Mesenchymal stem cell (in vitro differentiated cells and primary cell): ENCODE measurements around the gene AP3S2.

Experiments used
- DNase-seq: peaks from one replicate; pipeline ENCODE4 v3.0.0-alpha.2; 2013
- H2AFZ ChIP-seq: one replicate; pipeline ENCODE4 v1.6.1; 2013; ENCODE audit warnings: low read depth, mild to moderate bottlenecking, control low read depth, inconsistent platforms, low read length, moderate library complexity
- H2AK5ac ChIP-seq: 2 replicates; pipeline ENCODE4 v1.6.1; 2013; ENCODE audit warnings: low read length, moderate library complexity, mild to moderate bottlenecking, inconsistent platforms; ENCODE audit not compliant: severe bottlenecking
- H2BK120ac ChIP-seq: one replicate; pipeline ENCODE4 v1.6.1; 2013; ENCODE audit warnings: low read depth, mild to moderate bottlenecking, inconsistent platforms, low read length, moderate library complexity
- H2BK12ac ChIP-seq, 2 experiments: one replicate each; pipeline ENCODE4 v1.6.1; 2013; ENCODE audit warnings: inconsistent platforms in 2 of 2, low read length in 2 of 2, mild to moderate bottlenecking in 2 of 2, moderate library complexity in 2 of 2, control low read depth in 1 of 2
- H2BK15ac ChIP-seq: one replicate; pipeline ENCODE4 v1.6.1; 2013; ENCODE audit warnings: mild to moderate bottlenecking, low read depth, inconsistent platforms; ENCODE audit not compliant: poor library complexity, severe bottlenecking
- H2BK5ac ChIP-seq: 2 replicates; pipeline ENCODE4 v1.6.1; 2013; ENCODE audit warnings: low read depth, mild to moderate bottlenecking, low read length, control low read depth, inconsistent platforms; ENCODE audit not compliant: poor library complexity, severe bottlenecking
- H3K14ac ChIP-seq, 2 experiments: one replicate each; pipeline ENCODE4 v1.6.1; 2013; ENCODE audit warnings: inconsistent platforms in 2 of 2, low read length in 2 of 2, control low read depth in 1 of 2, mild to moderate bottlenecking in 1 of 2, moderate library complexity in 1 of 2
- H3K18ac ChIP-seq, 2 experiments: one replicate each; pipeline ENCODE4 v1.6.1; 2013; ENCODE audit warnings: inconsistent platforms in 2 of 2, low read length in 2 of 2, control low read depth in 1 of 2, low read depth in 1 of 2, mild to moderate bottlenecking in 1 of 2
- H3K23ac ChIP-seq, 2 experiments: one replicate each; pipeline ENCODE4 v1.6.1; 2013; ENCODE audit warnings: inconsistent platforms in 2 of 2, low read length in 2 of 2, mild to moderate bottlenecking in 2 of 2, moderate library complexity in 2 of 2, control low read depth in 1 of 2
- H3K27ac ChIP-seq: 2 replicates; pipeline ENCODE4 v1.5.1; 2013; ENCODE audit warnings: mild to moderate bottlenecking, moderate library complexity, low read length, control low read depth, inconsistent platforms; ENCODE audit not compliant: poor library complexity, severe bottlenecking
- H3K27me3 ChIP-seq, 2 experiments: 2 replicates each; pipeline versions ENCODE4 v1.6.1 to v1.7.0; 2013; ENCODE audit warnings: low read length in 2 of 2, mild to moderate bottlenecking in 2 of 2, moderate library complexity in 2 of 2, control low read depth in 1 of 2, inconsistent platforms in 1 of 2; ENCODE audit not compliant: control insufficient read depth in 1 of 2, insufficient read depth in 1 of 2
- H3K36me3 ChIP-seq, 2 experiments: 2 replicates each; pipeline versions ENCODE4 v1.6.1 to v1.7.0; 2013; ENCODE audit warnings: low read length in 2 of 2, control low read depth in 1 of 2, inconsistent platforms in 1 of 2, low read depth in 1 of 2, mild to moderate bottlenecking in 1 of 2; ENCODE audit not compliant: insufficient read depth in 2 of 2, control insufficient read depth in 1 of 2
- H3K4ac ChIP-seq, 2 experiments: one replicate each; pipeline ENCODE4 v1.6.1; 2013; ENCODE audit warnings: inconsistent platforms in 2 of 2, low read length in 2 of 2, mild to moderate bottlenecking in 2 of 2, moderate library complexity in 2 of 2, control low read depth in 1 of 2, low read depth in 1 of 2
- H3K4me1 ChIP-seq: 2 replicates; pipeline ENCODE4 v1.6.1; 2013; ENCODE audit warnings: low read depth, low read length, control low read depth; ENCODE audit not compliant: control insufficient read depth, insufficient read depth
- H3K4me2 ChIP-seq: 2 replicates; pipeline ENCODE4 v1.6.1; 2013; ENCODE audit warnings: low read length, mild to moderate bottlenecking, inconsistent platforms; ENCODE audit not compliant: poor library complexity, severe bottlenecking
- H3K4me3 ChIP-seq, 2 experiments: 2 replicates each; pipeline versions ENCODE4 v1.5.1 to v1.7.0; 2013; ENCODE audit warnings: low read length in 2 of 2, mild to moderate bottlenecking in 2 of 2, control low read depth in 1 of 2, low read depth in 1 of 2; ENCODE audit not compliant: insufficient read depth in 1 of 2
- H3K79me1 ChIP-seq: replicated peaks from 2 replicates; pipeline ENCODE4 v1.6.1; 2013; ENCODE audit warnings: mild to moderate bottlenecking, control low read depth, low read length, inconsistent platforms; ENCODE audit not compliant: poor library complexity, severe bottlenecking
- H3K9ac ChIP-seq: 2 replicates; pipeline ENCODE4 v1.7.0; 2013; ENCODE audit warnings: mild to moderate bottlenecking, low read length, moderate library complexity
- H3K9me3 ChIP-seq: 2 replicates; pipeline ENCODE4 v1.7.0; 2013; ENCODE audit warnings: mild to moderate bottlenecking, low read length; ENCODE audit not compliant: control insufficient read depth
- H4K8ac ChIP-seq: one replicate; pipeline ENCODE4 v1.6.1; 2013; ENCODE audit warnings: inconsistent platforms, mild to moderate bottlenecking, low read length, moderate library complexity
- H4K91ac ChIP-seq: one replicate; pipeline ENCODE4 v1.6.1; 2013; ENCODE audit warnings: mild to moderate bottlenecking, low read length, inconsistent platforms
- WGBS: methylation state at CpG from one replicate; pipeline ENCODE4 v1.1.7; 2013; ENCODE audit warnings: mixed read lengths; 5-methylcytosine and 5-hydroxymethylcytosine counted together

AP3S2 gene

GRCh38 chr15:89852342-89852995, 41.3 kb downstream of the AP3S2 start:
- Histone ChIP-seq H3K27me3 (no peaks in the 10 kb centered on the region), H3K4me1 (peaks cover 4% of the 10 kb centered on the region), H3K14ac (no peak overlapping the region), H3K4me2 (no peak overlapping the region), H2AK5ac (no peak overlapping the region), H3K4ac (no peak overlapping the region), H2BK15ac (no peak overlapping the region), H3K4me3 (no peak overlapping the region), H3K27ac (no peak overlapping the region), H2BK5ac (no peak overlapping the region), H2AFZ (no peak overlapping the region), H3K23ac (no peak overlapping the region), H4K8ac (no peak overlapping the region), H3K79me1 (peaks cover 4% of the 10 kb centered on the region), H3K36me3 (peaks cover 5 to 22% of the 10 kb centered on the region in 2 experiments), H3K9me3 (no peaks in the 10 kb centered on the region), H3K18ac (no peak overlapping the region), H4K91ac (no peak overlapping the region), H2BK120ac (no peak overlapping the region), H3K9ac (no peak overlapping the region), H2BK12ac (no peak overlapping the region)
- over 99% methylated on average over 3 of the region's 3 CpGs for WGBS
- no peak for DNase-seq

GRCh38 chr15:89851673-89852341, 42.0 kb downstream of the AP3S2 start:
- Histone ChIP-seq H2BK5ac (no peak overlapping the region), H2BK15ac (no peak overlapping the region), H4K91ac (no peak overlapping the region), H3K27ac (no peak overlapping the region), H3K4me1 (peaks cover 2% of the 10 kb centered on the region), H2AK5ac (no peak overlapping the region), H4K8ac (no peak overlapping the region), H3K36me3 (peaks cover 5 to 17% of the 10 kb centered on the region in 2 experiments), H3K14ac (no peak overlapping the region), H2BK12ac (no peak overlapping the region), H2BK120ac (no peak overlapping the region), H2AFZ (no peak overlapping the region), H3K23ac (no peak overlapping the region), H3K79me1 (peaks cover 4% of the 10 kb centered on the region), H3K18ac (no peak overlapping the region), H3K4me3 (no peak overlapping the region), H3K4ac (no peak overlapping the region), H3K27me3 (no peaks in the 10 kb centered on the region), H3K4me2 (no peak overlapping the region), H3K9me3 (no peaks in the 10 kb centered on the region), H3K9ac (peak overlapping the region; percentile 36)
- over 99% methylated on average over 5 of the region's 5 CpGs for WGBS
- DNase-seq: no peak

- H3K4me3 ChIP-seq: peak overlapping the region in 1 of 2 experiments; percentile 41
- no peaks in the 10 kb centered on the region for H3K79me1 ChIP-seq
- no peak overlapping the region for H3K4me2 ChIP-seq
- peak overlapping the region; percentile 77 for H3K9ac ChIP-seq
- H3K18ac ChIP-seq: no peak overlapping the region
- H2AK5ac ChIP-seq: no peak overlapping the region
- H2BK120ac ChIP-seq: no peak overlapping the region
- no peak overlapping the region for H3K4ac ChIP-seq
- H2BK5ac ChIP-seq: no peak overlapping the region
- DNase-seq: no peak
- no peaks in the 10 kb centered on the region for H3K27me3 ChIP-seq
- no peak overlapping the region for H4K8ac ChIP-seq
- no peaks in the 10 kb centered on the region for H3K9me3 ChIP-seq
- peak overlapping the region; percentile 75 for H3K27ac ChIP-seq
- H3K4me1 ChIP-seq: peaks cover 7% of the 10 kb centered on the region
- no peak overlapping the region for H2AFZ ChIP-seq
- H2BK15ac ChIP-seq: no peak overlapping the region
- H2BK12ac ChIP-seq: no peak overlapping the region
- WGBS: no CpG with 5 or more reads among the region's 2 CpGs
- no peak overlapping the region for H3K14ac ChIP-seq
- H3K23ac ChIP-seq: no peak overlapping the region
- no peak overlapping the region for H4K91ac ChIP-seq
- H3K36me3 ChIP-seq: peaks cover 0 to 12% of the 10 kb centered on the region in 2 experiments
These were observed 44.9 kb downstream of the AP3S2 start for GRCh38 chr15:89848970-89849292.

- Histone ChIP-seq H3K4me3 (no peak overlapping the region), H3K23ac (no peak overlapping the region), H3K9me3 (no peaks in the 10 kb centered on the region), H2AFZ (no peak overlapping the region), H2BK120ac (no peak overlapping the region), H3K36me3 (peaks cover 0 to 7% of the 10 kb centered on the region in 2 experiments), H3K4me1 (peaks cover 7% of the 10 kb centered on the region), H2BK15ac (no peak overlapping the region), H3K9ac (peak overlapping the region; percentile 26), H3K4ac (no peak overlapping the region), H2AK5ac (peak overlapping the region; percentile 71), H4K91ac (no peak overlapping the region), H4K8ac (no peak overlapping the region), H3K18ac (no peak overlapping the region), H3K14ac (no peak overlapping the region), H3K4me2 (no peak overlapping the region), H3K79me1 (peaks cover 2% of the 10 kb centered on the region), H2BK5ac (no peak overlapping the region), H2BK12ac (no peak overlapping the region), H3K27me3 (no peaks in the 10 kb centered on the region), H3K27ac (no peak overlapping the region)
- no peak for DNase-seq
- 100% methylated on average over 1 of the region's 2 CpGs for WGBS
These were observed 46.7 kb downstream of the AP3S2 start for GRCh38 chr15:89847101-89847500.
